NCI-H345 treated with DMSO at 0.1 percent for 48 hours (cell line): ENCODE results near the gene GJB4.
"Not testable (repeated sequence)": the region's sequence is repeated elsewhere in the genome, so short reads cannot be mapped to it uniquely, and the experiment has no call there.

Experiments
- DNase-seq: peaks from one replicate; lab custom pipeline; 2025; ENCODE audit not compliant: unreplicated experiment; lab: John Stamatoyannopoulos, UW

The GJB4 gene

GRCh38 chr1:34794790-34795180, 35.2 kb downstream of the GJB4 start:
- DNase-seq: no peak

GRCh38 chr1:34795916-34796315, 36.4 kb downstream of the GJB4 start:
- no peak for DNase-seq

- DNase-seq: no peak
Measured at GRCh38 chr1:34796990-34797389, 37.5 kb downstream of the GJB4 start.

GRCh38 chr1:34800214-34800613, 40.7 kb downstream of the GJB4 start:
- no peak for DNase-seq

GRCh38 chr1:34803770-34804169, 44.2 kb downstream of the GJB4 start:
- DNase-seq: no peak

- DNase-seq: no peak
Measured at GRCh38 chr1:34806396-34806795, 46.9 kb downstream of the GJB4 start.

GRCh38 chr1:34808051-34808810, 48.7 kb downstream of the GJB4 start:
- DNase-seq: no peak

- DNase-seq: not testable (repeated sequence)
Measured at GRCh38 chr1:34810781-34811180, 51.2 kb downstream of the GJB4 start.
